Smooth muscle cell (in vitro differentiated cells): ENCODE measurements around the gene NLRC5. TPM values are rescaled to one million over a fixed set of nuclear protein-coding genes. Genes with fewer than 3 reads are reported as not detected.

Experiments
- DNase-seq: peaks from one replicate; lab custom pipeline; 2025; ENCODE audit not compliant: unreplicated experiment; lab: John Stamatoyannopoulos, UW
- H2AFZ ChIP-seq: fragments of 200-600 bp; sonication (generic); 2 replicates; pipeline ENCODE4 v1.6.0; 2016; ENCODE audit warnings: antibody characterized with exemption, low read depth, mild to moderate bottlenecking
- H3F3A ChIP-seq: fragments of 200-600 bp; sonication (generic); 2 replicates; pipeline ENCODE4 v1.6.0; 2017; ENCODE audit warnings: antibody characterized with exemption, low read depth
- H3K27ac ChIP-seq: fragments of 200-600 bp; sonication (generic); 2 replicates; pipeline ENCODE4 v1.5.1; 2016; ENCODE audit warnings: low read depth, mild to moderate bottlenecking
- H3K27me3 ChIP-seq: fragments of 200-600 bp; sonication (generic); 2 replicates; pipeline ENCODE4 v1.6.1; 2016; ENCODE audit warnings: low read depth, mild to moderate bottlenecking
- H3K36me3 ChIP-seq: fragments of 200-600 bp; sonication (generic); 2 replicates; pipeline ENCODE4 v1.5.1; 2016; ENCODE audit warnings: low read depth
- H3K4me1 ChIP-seq: fragments of 200-600 bp; sonication (generic); 2 replicates; pipeline ENCODE4 v1.5.1; 2016; ENCODE audit warnings: low read depth
- H3K4me2 ChIP-seq: fragments of 200-600 bp; sonication (generic); 2 replicates; pipeline ENCODE4 v1.6.0; 2016; ENCODE audit warnings: mild to moderate bottlenecking
- H3K4me3 ChIP-seq: fragments of 200-600 bp; sonication (generic); 2 replicates; pipeline ENCODE4 v1.5.1; 2016; ENCODE audit warnings: mild to moderate bottlenecking
- H3K79me2 ChIP-seq: fragments of 200-600 bp; sonication (generic); 2 replicates; pipeline ENCODE4 v1.6.0; 2016; ENCODE audit warnings: low read depth, mild to moderate bottlenecking
- H3K9ac ChIP-seq: fragments of 200-600 bp; sonication (generic); 2 replicates; pipeline ENCODE4 v1.6.0; 2016; ENCODE audit warnings: low read depth
- H3K9me3 ChIP-seq: fragments of 200-600 bp; sonication (generic); replicated peaks from 2 replicates; pipeline ENCODE4 v1.5.1; 2016; ENCODE audit warnings: low read depth
- H4K20me1 ChIP-seq: fragments of 200-600 bp; sonication (generic); 2 replicates; pipeline ENCODE4 v1.6.0; 2016; ENCODE audit warnings: low read depth
- WGBS: methylation state at CpG from one replicate; pipeline ENCODE4 v1.1.7; 2016; ENCODE audit warnings: low lambda C conversion rate; 5-methylcytosine and 5-hydroxymethylcytosine counted together
- polyA plus RNA-seq: library from polyadenylated mRNA; unstranded; fragments of >200 nt; fragmentation: Nextera tagmentation; extraction: Ambion mirVana; gene quantifications from 2 replicates; pipeline ENCODE4 v1.2.1, GENCODE V29; 2016
- total RNA-seq: library from RNA; depleted of rRNA; stranded (reverse); fragments of >200 nt; gene quantifications from 2 replicates; pipeline ENCODE4 v1.2.3, GENCODE V29; 2014
- TF ChIP-seq, protein P1 (sequence below): fragments of 200-600 bp; sonication (generic); IDR thresholded peaks from 2 replicates; pipeline ENCODE4 v1.5.1; 2017; ENCODE audit warnings: borderline replicate concordance, mild to moderate bottlenecking, antibody characterized with exemption; ENCODE audit not compliant: insufficient read depth, poor library complexity, severe bottlenecking

NLRC5 gene
- total and polyA plus RNA-seq, 2 experiments from 2014 or later, result 4.2 to 21.4 TPM

DNA sequence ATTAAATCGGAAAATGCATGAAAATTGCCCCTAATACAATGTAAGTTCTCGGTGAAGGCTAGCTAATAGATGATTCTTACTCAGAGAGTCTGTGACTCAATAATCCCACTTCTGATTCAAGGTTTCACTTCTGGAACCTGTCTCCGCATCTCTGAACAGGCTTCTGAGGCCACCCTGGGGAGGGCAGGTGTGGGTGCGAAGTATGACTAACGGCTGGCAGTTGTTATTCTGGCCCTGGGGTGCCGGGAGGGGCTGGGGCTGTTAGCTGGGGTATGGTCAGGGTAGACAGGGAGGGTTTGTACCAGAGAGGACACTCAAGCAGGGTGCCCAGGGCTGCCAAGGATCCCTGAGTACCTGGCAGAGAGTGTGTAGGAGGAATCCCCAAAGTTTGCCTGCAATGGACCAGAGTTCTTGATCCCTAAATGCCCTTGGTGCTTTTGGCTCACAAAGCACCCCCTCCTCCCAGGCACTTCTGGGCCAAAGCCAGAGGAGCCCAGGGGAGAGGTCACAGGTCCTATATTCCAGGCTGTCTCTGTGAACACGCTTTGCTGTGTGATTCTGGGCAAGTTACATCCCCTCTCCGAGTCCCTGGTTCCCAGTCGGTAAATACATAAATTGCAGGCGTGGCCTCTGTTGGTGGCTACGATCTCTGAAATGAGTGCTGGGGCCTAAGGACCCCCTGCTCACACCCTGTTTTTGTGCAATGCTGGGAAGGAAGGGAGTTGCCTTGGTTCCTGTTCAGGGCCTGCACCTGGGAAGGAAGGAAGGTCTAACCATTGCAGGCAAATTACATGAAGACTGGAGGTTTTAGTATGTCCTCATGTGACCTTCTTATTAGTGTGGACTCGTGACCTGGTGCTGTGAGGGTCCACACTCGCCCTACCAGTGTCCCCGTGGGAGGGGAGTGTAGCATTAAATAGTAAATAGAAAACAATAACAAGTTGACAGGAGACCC, 53.1 kb downstream of the NLRC5 start:
- Histone ChIP-seq H3K9me3 (no peaks in the 10 kb centered on the region), H3K27me3 (no peaks in the 10 kb centered on the region), H2AFZ (no peak overlapping the region), H3K79me2 (no peaks in the 10 kb centered on the region), H3K4me2 (no peak overlapping the region), H3K9ac (no peak overlapping the region), H3K4me1 (peaks cover 4% of the 10 kb centered on the region), H3F3A (no peaks in the 10 kb centered on the region), H4K20me1 (no peaks in the 10 kb centered on the region), H3K4me3 (no peak overlapping the region), H3K36me3 (no peaks in the 10 kb centered on the region), H3K27ac (no peak overlapping the region)
- TF ChIP-seq, protein P1, sequence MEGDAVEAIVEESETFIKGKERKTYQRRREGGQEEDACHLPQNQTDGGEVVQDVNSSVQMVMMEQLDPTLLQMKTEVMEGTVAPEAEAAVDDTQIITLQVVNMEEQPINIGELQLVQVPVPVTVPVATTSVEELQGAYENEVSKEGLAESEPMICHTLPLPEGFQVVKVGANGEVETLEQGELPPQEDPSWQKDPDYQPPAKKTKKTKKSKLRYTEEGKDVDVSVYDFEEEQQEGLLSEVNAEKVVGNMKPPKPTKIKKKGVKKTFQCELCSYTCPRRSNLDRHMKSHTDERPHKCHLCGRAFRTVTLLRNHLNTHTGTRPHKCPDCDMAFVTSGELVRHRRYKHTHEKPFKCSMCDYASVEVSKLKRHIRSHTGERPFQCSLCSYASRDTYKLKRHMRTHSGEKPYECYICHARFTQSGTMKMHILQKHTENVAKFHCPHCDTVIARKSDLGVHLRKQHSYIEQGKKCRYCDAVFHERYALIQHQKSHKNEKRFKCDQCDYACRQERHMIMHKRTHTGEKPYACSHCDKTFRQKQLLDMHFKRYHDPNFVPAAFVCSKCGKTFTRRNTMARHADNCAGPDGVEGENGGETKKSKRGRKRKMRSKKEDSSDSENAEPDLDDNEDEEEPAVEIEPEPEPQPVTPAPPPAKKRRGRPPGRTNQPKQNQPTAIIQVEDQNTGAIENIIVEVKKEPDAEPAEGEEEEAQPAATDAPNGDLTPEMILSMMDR, result no peak
- no peak for DNase-seq
- WGBS, result 82% methylated on average over 14 of the region's 14 CpGs

DNA sequence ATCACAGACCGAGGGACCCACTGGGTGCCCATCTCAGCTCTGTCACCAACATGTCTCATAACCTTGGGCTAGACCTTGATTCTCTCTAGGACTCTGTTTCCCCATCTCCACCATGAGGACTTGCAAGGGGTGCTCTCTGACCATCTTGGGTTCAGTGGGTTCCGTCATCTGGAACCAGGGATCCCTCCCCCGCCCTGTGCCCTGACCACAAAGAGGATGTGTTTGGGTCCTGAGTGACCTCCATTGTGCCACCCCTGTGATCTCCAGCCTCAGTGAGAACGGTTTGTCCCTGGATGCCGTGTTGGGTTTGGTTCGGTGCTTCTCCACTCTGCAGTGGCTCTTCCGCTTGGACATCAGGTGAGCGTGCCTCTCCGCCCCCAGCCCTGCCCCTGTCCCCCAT, 53.9 kb downstream of the NLRC5 start:
- H3K36me3 ChIP-seq, result no peaks in the 10 kb centered on the region
- H3K4me2 ChIP-seq, result no peak overlapping the region
- no peaks in the 10 kb centered on the region for H3F3A ChIP-seq
- WGBS, result 96% methylated on average over 9 of the region's 9 CpGs
- TF ChIP-seq, protein P1, result no peak
- H3K4me3 ChIP-seq, result no peak overlapping the region
- H3K9me3 ChIP-seq, result no peaks in the 10 kb centered on the region
- H3K4me1 ChIP-seq, result no peaks in the 10 kb centered on the region
- no peak overlapping the region for H2AFZ ChIP-seq
- no peak overlapping the region for H3K9ac ChIP-seq
- H4K20me1 ChIP-seq, result no peaks in the 10 kb centered on the region
- H3K27ac ChIP-seq, result no peak overlapping the region
- DNase-seq, result no peak
- no peaks in the 10 kb centered on the region for H3K79me2 ChIP-seq
- H3K27me3 ChIP-seq, result no peaks in the 10 kb centered on the region

DNA sequence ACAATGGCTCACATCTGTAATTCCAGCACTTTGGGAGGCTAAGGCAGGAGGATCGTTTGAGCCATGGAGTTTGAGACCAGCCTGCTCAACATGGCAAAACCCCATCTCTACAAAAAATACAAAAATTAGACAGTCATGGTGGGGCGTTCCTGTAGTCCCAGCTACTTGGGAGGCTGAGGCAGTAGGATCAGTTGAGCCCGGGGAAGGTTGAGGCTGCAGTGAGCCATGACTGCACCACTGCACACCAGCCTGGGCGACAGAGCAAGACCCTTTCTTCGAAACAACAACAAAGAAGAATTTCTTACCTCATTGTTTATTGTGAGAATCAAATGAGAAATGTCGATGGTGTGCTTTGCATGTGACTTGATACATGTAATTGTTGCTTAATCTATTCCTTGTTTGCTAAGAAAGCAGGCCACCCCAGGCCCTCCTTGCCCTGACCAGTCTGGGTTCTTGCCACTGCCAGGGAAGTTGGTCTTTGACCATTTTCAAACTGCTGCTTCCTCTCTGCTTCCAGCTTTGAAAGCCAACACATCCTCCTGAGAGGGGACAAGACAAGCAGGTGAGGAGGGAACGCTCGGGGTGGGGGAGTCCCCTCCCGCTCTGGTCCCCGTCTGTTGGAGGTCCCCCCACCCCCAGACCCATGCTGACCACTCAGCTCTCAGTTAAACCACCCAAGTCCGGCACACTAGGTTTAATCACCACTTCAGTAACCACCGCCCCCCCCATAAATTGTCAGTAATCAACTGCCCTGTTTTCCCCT, 55.8 kb downstream of the NLRC5 start:
- Histone ChIP-seq H3K4me1 (no peaks in the 10 kb centered on the region), H3K36me3 (no peaks in the 10 kb centered on the region), H3K4me3 (no peak overlapping the region), H3K27ac (no peak overlapping the region), H2AFZ (no peak overlapping the region), H3F3A (no peaks in the 10 kb centered on the region), H4K20me1 (no peaks in the 10 kb centered on the region), H3K9ac (no peak overlapping the region), H3K79me2 (no peaks in the 10 kb centered on the region), H3K9me3 (no peaks in the 10 kb centered on the region), H3K27me3 (no peaks in the 10 kb centered on the region), H3K4me2 (no peak overlapping the region)
- 78% methylated on average over 10 of the region's 12 CpGs for WGBS
- TF ChIP-seq, protein P1, result no peak
- DNase-seq, result no peak
